Thoracic aorta (tissue), 2 donors: Measurements from ENCODE around the gene NLK. TPM values are rescaled to one million over a fixed set of nuclear protein-coding genes. Genes with fewer than 3 reads are reported as not detected.
"Not testable (repeated sequence)": the region's sequence is repeated elsewhere in the genome, so short reads cannot be mapped to it uniquely, and the experiment has no call there.

Experiments
- ATAC-seq: fragments of 150-250 bp; one replicate; pipeline ENCODE4 v1.8.0; 2017; ENCODE audit warnings: low read depth; ENCODE audit not compliant: insufficient number of reproducible peaks, low FRiP score
- DNase-seq: peaks from one replicate; pipeline ENCODE4 v3.0.0-alpha.2; 2020; ENCODE audit warnings: low spot score
- H3K27ac ChIP-seq, 2 donors: fragments of 200-600 bp; sonication (generic); 1 replicate in 1 of 2; 2 replicates in 1 of 2; pipeline ENCODE4 v1.5.1; 2016; ENCODE audit warnings: mild to moderate bottlenecking in 2 of 2, moderate library complexity in 2 of 2
- H3K27me3 ChIP-seq: fragments of 200-600 bp; sonication (generic); replicated peaks from 2 replicates; pipeline ENCODE4 v1.6.0; 2016; ENCODE audit warnings: mild to moderate bottlenecking; ENCODE audit not compliant: insufficient read depth
- H3K36me3 ChIP-seq: fragments of 200-600 bp; sonication (generic); one replicate; pipeline ENCODE4 v1.5.1; 2016
- H3K4me1 ChIP-seq, 2 donors: fragments of 200-600 bp; sonication (generic); 1 replicate in 1 of 2; 2 replicates in 1 of 2; pipeline versions ENCODE4 v1.5.1 to v1.6.0; 2016; ENCODE audit warnings: low read depth in 2 of 2, mild to moderate bottlenecking in 1 of 2; ENCODE audit not compliant: control insufficient read depth in 1 of 2
- H3K4me3 ChIP-seq: fragments of 200-600 bp; sonication (generic); 2 replicates; pipeline ENCODE4 v1.5.1; 2016; ENCODE audit warnings: mild to moderate bottlenecking
- H3K9me3 ChIP-seq: fragments of 200-600 bp; sonication (generic); 2 replicates; pipeline ENCODE4 v1.5.1; 2016
- CTCF ChIP-seq: fragments of 200-600 bp; sonication (generic); IDR thresholded peaks from one replicate; pipeline ENCODE4 v1.5.1; 2019; ENCODE audit warnings: antibody characterized with exemption
- total RNA-seq, 2 donors: library from RNA; depleted of rRNA; stranded (reverse); fragments of >200 nt; gene quantifications; one replicate each; pipeline versions ENCODE4 v1.1.0 to v1.2.3, GENCODE V29; 2016

The NLK gene
- total RNA-seq, 2 donors from 2014 or later, result 10.3 to 23.0 TPM

GRCh38 chr17:28240688-28241340, 198.3 kb downstream of the NLK start:
- Histone ChIP-seq H3K4me3 (no peak overlapping the region), H3K36me3 (no peaks in the 10 kb centered on the region), H3K9me3 (no peaks in the 10 kb centered on the region), H3K27ac (no peak overlapping the region), H3K4me1 (no peaks in the 10 kb centered on the region), H3K27me3 (no peaks in the 10 kb centered on the region)
- ATAC-seq (no peak), DNase-seq (no peak)
- TF ChIP-seq CTCF, result no peak

DNA sequence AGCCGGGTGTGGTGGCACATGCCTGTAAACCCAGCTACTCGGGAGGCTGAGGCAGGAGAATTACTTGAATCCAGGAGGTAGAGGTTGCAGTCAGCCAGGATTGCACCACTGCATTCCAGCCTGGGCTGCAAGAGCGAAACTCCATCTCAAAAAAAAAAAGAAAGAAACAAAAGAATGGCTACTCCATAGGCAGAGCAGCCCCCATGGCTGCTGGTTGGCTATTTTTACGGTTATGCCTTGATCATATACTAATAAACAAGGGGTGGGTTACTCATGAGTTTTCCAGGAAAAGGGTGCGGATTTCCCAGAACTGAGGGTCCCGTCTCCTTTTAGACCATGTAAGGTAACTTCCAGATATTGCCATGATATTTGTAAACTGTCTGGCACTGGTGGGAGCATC, 200.3 kb downstream of the NLK start:
- TF ChIP-seq CTCF, result no peak
- Histone ChIP-seq H3K36me3 (no peaks in the 10 kb centered on the region), H3K27ac (no peak overlapping the region), H3K27me3 (no peaks in the 10 kb centered on the region), H3K4me3 (no peak overlapping the region), H3K4me1 (no peaks in the 10 kb centered on the region), H3K9me3 (no peaks in the 10 kb centered on the region)
- DNase-seq, result no peak
- no peak for ATAC-seq

DNA sequence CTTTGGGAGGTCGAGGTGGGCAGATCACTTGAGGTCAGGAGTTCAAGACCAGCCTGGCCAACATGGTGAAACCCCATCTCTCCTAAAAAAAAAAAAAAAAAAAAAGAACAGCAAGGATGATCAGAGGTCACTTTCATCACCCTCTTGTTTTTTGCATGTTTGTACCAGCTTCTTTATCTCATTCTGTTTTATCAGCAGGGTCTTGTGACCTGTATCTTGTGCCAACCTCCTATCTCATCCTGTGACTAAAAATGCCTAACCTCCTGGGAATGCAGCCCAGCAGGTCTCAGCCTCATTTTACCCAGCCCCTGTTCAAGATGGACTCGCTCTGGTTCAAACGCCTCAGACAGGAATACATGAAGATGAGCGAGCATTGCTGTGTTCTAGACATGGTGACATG, 200.8 kb downstream of the NLK start:
- not testable (repeated sequence) for H3K27ac ChIP-seq, H3K27me3 ChIP-seq, DNase-seq, H3K36me3 ChIP-seq, H3K4me3 ChIP-seq, ATAC-seq, H3K9me3 ChIP-seq, H3K4me1 ChIP-seq

- Histone ChIP-seq H3K4me3 (no peak overlapping the region), H3K9me3 (no peaks in the 10 kb centered on the region), H3K4me1 (no peaks in the 10 kb centered on the region), H3K27ac (no peak overlapping the region), H3K27me3 (no peaks in the 10 kb centered on the region), H3K36me3 (no peaks in the 10 kb centered on the region)
- no peak for DNase-seq
- TF ChIP-seq CTCF, result no peak
- no peak for ATAC-seq
Measured at GRCh38 chr17:28244446-28244845, 202.0 kb downstream of the NLK start.

Other genes starting within 250 kb of the NLK start
- not detected for gene NOS2, start 242.1 kb upstream of the NLK start, total RNA-seq
- 10 to 100 TPM; 10.6 to 27.2 TPM for gene LYRM9, start 149.3 kb upstream of the NLK start, total RNA-seq